ENCODE results near the gene RPUSD1. TPM values are rescaled to one million over a fixed set of nuclear protein-coding genes. Genes with fewer than 3 reads are reported as not detected.

The RPUSD1 gene
- total RNA-seq, 4 donors from 2014 or later = 5.9 to 80.0 (median 16.7) TPM

DNA sequence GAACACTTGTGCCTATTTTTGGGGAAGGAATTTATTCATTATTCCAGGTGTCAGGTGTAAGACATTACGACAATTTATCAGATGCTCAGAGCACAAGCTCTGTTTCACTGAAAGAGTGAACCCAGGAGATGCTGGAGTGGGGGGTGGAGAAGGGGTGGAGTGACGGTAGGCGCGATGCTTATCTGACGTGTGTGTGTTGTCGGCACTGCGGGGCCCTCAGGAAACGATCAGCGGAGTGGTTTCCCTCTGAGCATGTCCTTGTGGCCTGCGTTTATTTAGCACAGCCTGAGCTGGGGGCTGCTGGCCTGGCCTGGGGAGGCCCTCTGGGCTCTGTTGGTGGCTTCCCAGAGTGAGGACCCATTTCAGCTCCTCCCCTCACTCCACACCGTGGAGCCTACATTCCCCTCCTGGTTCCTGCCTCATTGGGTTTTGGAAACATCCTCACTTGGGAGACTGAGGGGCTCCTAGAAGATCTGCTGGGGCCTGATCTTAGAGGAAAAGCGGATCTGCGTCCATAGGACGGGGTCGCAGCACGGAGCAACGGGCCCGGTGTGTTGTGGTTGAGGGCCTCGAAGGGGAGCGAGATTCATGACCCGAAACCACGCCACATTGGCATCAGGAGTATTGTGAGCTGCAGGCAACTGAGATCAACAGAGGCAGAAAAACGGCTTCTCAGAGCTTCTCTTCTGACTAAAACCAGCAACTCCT, 31.3 kb upstream of the RPUSD1 start:
- peaks cover 0 to 24% of the 10 kb centered on the region in 2 donors for H3K27me3 ChIP-seq
- intact Hi-C loops (cut with DNase I; ENCODE audit: low total_unique reads) = no loop called here

GRCh38 chr16:818592-818991, 30.4 kb upstream of the RPUSD1 start:
- no peak overlapping the region for H3K4me3 ChIP-seq
- intact Hi-C loops (cut with DNase I; ENCODE audit: low total_unique reads) = no loop called here
- TF ChIP-seq, protein P1, sequence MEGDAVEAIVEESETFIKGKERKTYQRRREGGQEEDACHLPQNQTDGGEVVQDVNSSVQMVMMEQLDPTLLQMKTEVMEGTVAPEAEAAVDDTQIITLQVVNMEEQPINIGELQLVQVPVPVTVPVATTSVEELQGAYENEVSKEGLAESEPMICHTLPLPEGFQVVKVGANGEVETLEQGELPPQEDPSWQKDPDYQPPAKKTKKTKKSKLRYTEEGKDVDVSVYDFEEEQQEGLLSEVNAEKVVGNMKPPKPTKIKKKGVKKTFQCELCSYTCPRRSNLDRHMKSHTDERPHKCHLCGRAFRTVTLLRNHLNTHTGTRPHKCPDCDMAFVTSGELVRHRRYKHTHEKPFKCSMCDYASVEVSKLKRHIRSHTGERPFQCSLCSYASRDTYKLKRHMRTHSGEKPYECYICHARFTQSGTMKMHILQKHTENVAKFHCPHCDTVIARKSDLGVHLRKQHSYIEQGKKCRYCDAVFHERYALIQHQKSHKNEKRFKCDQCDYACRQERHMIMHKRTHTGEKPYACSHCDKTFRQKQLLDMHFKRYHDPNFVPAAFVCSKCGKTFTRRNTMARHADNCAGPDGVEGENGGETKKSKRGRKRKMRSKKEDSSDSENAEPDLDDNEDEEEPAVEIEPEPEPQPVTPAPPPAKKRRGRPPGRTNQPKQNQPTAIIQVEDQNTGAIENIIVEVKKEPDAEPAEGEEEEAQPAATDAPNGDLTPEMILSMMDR (IDR thresholded peaks at IDR 0.05) = no peak
- TF ChIP-seq POLR2A (IDR thresholded peaks at IDR 0.05) = no peak
- no peak overlapping the region for H3K27ac ChIP-seq
- no peaks in the 10 kb centered on the region for H3K9me3 ChIP-seq
- DNase-seq = no peak
- peaks cover 0 to 1% of the 10 kb centered on the region in 2 donors for H3K4me1 ChIP-seq
- H3K36me3 ChIP-seq = no peaks in the 10 kb centered on the region
- peaks cover 0 to 30% of the 10 kb centered on the region in 2 donors for H3K27me3 ChIP-seq

More for the DNA sequence above, 31.3 kb upstream of the RPUSD1 start:
- Histone ChIP-seq H3K36me3 (no peaks in the 10 kb centered on the region), H3K4me1 (peaks cover 0 to under 1% of the 10 kb centered on the region in 2 donors), H3K27ac (no peak overlapping the region), H3K9me3 (no peaks in the 10 kb centered on the region), H3K4me3 (no peak overlapping the region)
- DNase-seq = no peak
- TF ChIP-seq, protein P1 (IDR thresholded peaks at IDR 0.05) = no peak
- no peak for TF ChIP-seq POLR2A (IDR thresholded peaks at IDR 0.05)

DNA sequence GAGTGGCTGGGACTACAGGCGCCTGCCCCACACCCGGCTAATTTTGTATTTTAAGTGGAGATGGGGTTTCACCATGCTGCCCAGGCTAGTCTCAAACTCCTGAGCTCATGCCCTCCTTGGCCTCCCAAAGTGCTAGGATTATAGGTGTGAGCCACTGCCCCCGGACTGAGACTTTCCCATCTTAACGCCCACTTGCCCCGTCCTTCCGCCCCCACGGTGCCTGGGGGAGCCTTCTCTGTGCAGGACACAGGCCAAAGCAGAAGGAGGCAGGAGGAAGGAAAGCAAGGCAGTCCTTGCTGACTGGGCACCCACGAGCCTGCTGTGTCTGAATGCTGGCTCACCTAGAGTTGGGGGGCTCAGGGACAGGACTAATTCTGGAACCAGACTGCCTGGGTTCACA, 30.0 kb upstream of the RPUSD1 start:
- Histone ChIP-seq H3K9me3 (no peaks in the 10 kb centered on the region), H3K36me3 (no peaks in the 10 kb centered on the region), H3K4me3 (no peak overlapping the region), H3K27me3 (peaks cover 0 to 34% of the 10 kb centered on the region in 2 donors), H3K4me1 (peaks cover 0 to 4% of the 10 kb centered on the region in 2 donors), H3K27ac (no peak overlapping the region)
- TF ChIP-seq, protein P1 (IDR thresholded peaks at IDR 0.05) = no peak
- no peak for DNase-seq
- intact Hi-C loops (cut with DNase I; ENCODE audit: low total_unique reads) = no loop called here

DNA sequence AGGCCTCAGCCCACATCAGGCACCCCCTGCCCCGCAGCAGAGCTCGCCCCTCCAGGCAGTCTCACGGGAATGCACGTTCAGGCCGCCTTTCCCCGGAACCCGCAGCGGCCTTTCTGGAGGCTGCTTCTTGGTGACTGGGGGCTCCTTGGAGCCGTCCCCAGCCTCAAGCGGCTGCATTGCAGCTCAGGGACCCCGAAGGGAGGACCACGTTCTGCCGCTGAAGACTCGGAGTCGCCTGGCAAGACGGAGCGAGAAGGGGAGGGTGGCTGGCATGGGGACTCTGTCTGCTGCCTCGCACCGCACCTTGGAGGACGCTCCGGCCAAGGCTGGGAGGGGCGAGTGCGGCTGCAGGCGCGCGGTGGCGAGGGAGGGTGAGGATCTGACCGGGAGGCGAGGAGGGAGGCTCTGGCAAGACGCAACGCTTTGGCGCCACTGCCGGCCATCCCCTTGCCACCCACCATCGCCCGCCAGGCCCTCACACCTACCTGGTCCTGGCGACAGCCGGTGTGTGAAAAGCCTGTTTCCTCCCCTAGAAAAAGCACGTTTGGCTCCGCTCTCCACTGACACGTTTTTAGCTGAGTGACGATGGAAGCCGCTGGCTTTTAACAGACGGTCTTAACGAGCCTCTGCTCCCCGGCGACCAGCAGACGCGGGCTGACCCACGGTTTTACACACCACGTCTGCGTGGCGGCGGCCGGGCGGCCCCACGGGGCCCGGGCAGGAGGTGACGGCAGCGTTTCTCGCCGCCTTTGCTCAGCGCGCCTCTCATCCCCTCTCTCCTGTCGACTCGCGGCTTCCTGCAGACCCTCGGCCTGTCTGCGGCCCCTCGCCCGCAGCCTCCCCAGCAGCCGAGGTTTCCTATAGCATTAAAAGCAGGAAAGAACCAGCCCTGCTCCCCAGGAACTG, 29.1 kb upstream of the RPUSD1 start:
- H3K27me3 ChIP-seq = peaks cover 0 to 36% of the 10 kb centered on the region in 2 donors
- no peaks in the 10 kb centered on the region for H3K36me3 ChIP-seq
- no peak for DNase-seq
- intact Hi-C loops (cut with DNase I; ENCODE audit: low total_unique reads) = no loop called here
- H3K9me3 ChIP-seq = no peaks in the 10 kb centered on the region
- no peak overlapping the region for H3K27ac ChIP-seq
- H3K4me1 ChIP-seq = peaks cover 0 to 4% of the 10 kb centered on the region in 2 donors
- no peak for TF ChIP-seq POLR2A (IDR thresholded peaks at IDR 0.05)
- TF ChIP-seq, protein P1 (IDR thresholded peaks at IDR 0.05) = no peak
- H3K4me3 ChIP-seq = no peak overlapping the region

- intact Hi-C loops (cut with DNase I; ENCODE audit: low total_unique reads) = no loop called here
- Histone ChIP-seq H3K4me1 (peaks cover 0 to 4% of the 10 kb centered on the region in 2 donors), H3K36me3 (no peaks in the 10 kb centered on the region), H3K27me3 (peaks cover 0 to 36% of the 10 kb centered on the region in 2 donors), H3K27ac (no peak overlapping the region), H3K9me3 (no peaks in the 10 kb centered on the region), H3K4me3 (no peak overlapping the region)
- no peak for DNase-seq
- no peak for TF ChIP-seq POLR2A (IDR thresholded peaks at IDR 0.05)
- TF ChIP-seq, protein P1 (IDR thresholded peaks at IDR 0.05) = no peak
Measured at GRCh38 chr16:815861-816260, 27.7 kb upstream of the RPUSD1 start.

Measured in uterus (tissue), 4 donors.